HEK293T (cell line): ENCODE results near the gene ELSPBP1.

ENCODE experiments used
- CTCF ChIA-PET: fragments of 350-600 bp; formaldehyde crosslinking; extraction: SDS; loops from one replicate; lab custom pipeline; 2021; ENCODE audit warnings: antibody characterized with exemption, inconsistent platforms; lab: Yijun Ruan, JAX
- POLR2A ChIA-PET: fragments of 350-600 bp; formaldehyde crosslinking; extraction: SDS; loops from one replicate; lab custom pipeline; 2020; ENCODE audit warnings: antibody characterized with exemption, inconsistent platforms; lab: Yijun Ruan, JAX
- DNase-seq: peaks from one replicate; pipeline ENCODE4 v3.0.0; 2012; ENCODE audit warnings: mixed read lengths; ENCODE audit errors: extremely low spot score
- ARNT ChIP-seq: fragments of 450-650 bp; IDR thresholded peaks from 2 replicates; pipeline ENCODE4 v1.6.1; 2017; ENCODE audit warnings: mild to moderate bottlenecking
- BHLHE40 ChIP-seq: fragments of 450-650 bp; IDR thresholded peaks from 2 replicates; pipeline ENCODE4 v1.6.1; 2016; ENCODE audit warnings: mild to moderate bottlenecking, moderate library complexity, borderline replicate concordance
- CTBP1 ChIP-seq: fragments of 450-650 bp; IDR thresholded peaks from 2 replicates; pipeline ENCODE4 v1.6.1; 2016; ENCODE audit warnings: borderline replicate concordance
- ELF4 ChIP-seq: fragments of 450-650 bp; IDR thresholded peaks from 2 replicates; pipeline ENCODE4 v1.6.1; 2017; ENCODE audit warnings: antibody characterized with exemption
- FOXA1 ChIP-seq: fragments of 450-650 bp; IDR thresholded peaks from 2 replicates; pipeline ENCODE4 v1.6.1; 2016; ENCODE audit warnings: mild to moderate bottlenecking
- FOXK2 ChIP-seq: fragments of 450-650 bp; IDR thresholded peaks from 2 replicates; pipeline ENCODE4 v1.6.1; 2016; ENCODE audit warnings: mild to moderate bottlenecking
- FOXM1 ChIP-seq: fragments of 450-650 bp; IDR thresholded peaks from 2 replicates; pipeline ENCODE4 v1.6.1; 2017; ENCODE audit warnings: mild to moderate bottlenecking, borderline replicate concordance
- HDGF ChIP-seq: fragments of 450-650 bp; IDR thresholded peaks from 2 replicates; pipeline ENCODE4 v1.6.1; 2017; ENCODE audit warnings: antibody characterized with exemption, borderline replicate concordance
- L3MBTL2 ChIP-seq: fragments of 450-650 bp; conservative IDR thresholded peaks from 2 replicates; pipeline ENCODE4 v1.6.1; 2016; ENCODE audit warnings: mild to moderate bottlenecking
- NFRKB ChIP-seq: fragments of 450-650 bp; IDR thresholded peaks from 2 replicates; pipeline ENCODE4 v1.6.1; 2016; ENCODE audit warnings: mild to moderate bottlenecking, moderate library complexity
- PKNOX1 ChIP-seq: fragments of 450-650 bp; IDR thresholded peaks from 2 replicates; pipeline ENCODE4 v1.6.1; 2016
- SP1 ChIP-seq: fragments of 450-650 bp; IDR thresholded peaks from 2 replicates; pipeline ENCODE4 v1.6.1; 2017
- SUZ12 ChIP-seq: fragments of 450-650 bp; IDR thresholded peaks from 2 replicates; pipeline ENCODE4 v1.6.1; 2016; ENCODE audit warnings: mild to moderate bottlenecking
- TARDBP ChIP-seq: fragments of 450-650 bp; IDR thresholded peaks from 2 replicates; pipeline ENCODE4 v1.6.1; 2016
- ZNF384 ChIP-seq: fragments of 450-650 bp; IDR thresholded peaks from 2 replicates; pipeline ENCODE4 v1.6.1; 2016

The ELSPBP1 gene

GRCh38 chr19:48036765-48037164, 42.3 kb downstream of the ELSPBP1 start:
- ChIA-PET CTCF (no interaction called here), POLR2A (no interaction called here)
- no peak for DNase-seq
- TF ChIP-seq ZNF384 = no peak
- TF ChIP-seq SUZ12 = no peak
- TF ChIP-seq HDGF = no peak
- no peak for TF ChIP-seq NFRKB
- no peak for TF ChIP-seq PKNOX1

- ChIA-PET CTCF (no interaction called here), POLR2A (no interaction called here)
- TF ChIP-seq SP1 = no peak
- no peak for TF ChIP-seq FOXA1
- TF ChIP-seq L3MBTL2 = no peak
- no peak for TF ChIP-seq TARDBP
- TF ChIP-seq BHLHE40 = no peak
- TF ChIP-seq ZNF384 = no peak
- no peak for TF ChIP-seq CTBP1
- TF ChIP-seq ELF4 = no peak
- no peak for TF ChIP-seq HDGF
- TF ChIP-seq FOXK2 = no peak
- TF ChIP-seq PKNOX1 = no peak
- DNase-seq = no peak
Measured at GRCh38 chr19:48041877-48042580, 47.6 kb downstream of the ELSPBP1 start.

GRCh38 chr19:48043675-48044258, 49.3 kb downstream of the ELSPBP1 start, which contains the start of gene CABP5:
CABP5 (minus strand) TSS chr19:48044079; CDS start chr19:48043922, 157 bp downstream.
- CTCF ChIA-PET = no interaction called here
- DNase-seq = no peak
- TF ChIP-seq ELF4 (no peak), PKNOX1 (no peak), FOXM1 (no peak), BHLHE40 (no peak), TARDBP (no peak), FOXA1 (no peak)
- POLR2A ChIA-PET = no interaction called here

- CTCF ChIA-PET = no interaction called here
- no peak for TF ChIP-seq ARNT
- no peak for TF ChIP-seq PKNOX1
- no peak for TF ChIP-seq SP1
- no peak for TF ChIP-seq NFRKB
Measured at GRCh38 chr19:48044561-48044960, 50.1 kb downstream of the ELSPBP1 start.

GRCh38 chr19:48051335-48052033, 57.1 kb downstream of the ELSPBP1 start:
- DNase-seq = no peak
- TF ChIP-seq ELF4 (peak; percentile 75), L3MBTL2 (no peak)
- POLR2A ChIA-PET = no interaction called here
- CTCF ChIA-PET = interaction anchor here (0.5 kb wide), 1 partner anchor 50 kb away, joined by 3 read pairs; no protein-coding TSS in a partner anchor

More at GRCh38 chr19:48044561-48044960, 50.1 kb downstream of the ELSPBP1 start:
- POLR2A ChIA-PET = no interaction called here
- DNase-seq = no peak

GRCh38 chr19:48053076-48053475, 58.6 kb downstream of the ELSPBP1 start:
- CTCF ChIA-PET = no interaction called here
- POLR2A ChIA-PET = no interaction called here
- DNase-seq = no peak
- no peak for TF ChIP-seq ARNT
- TF ChIP-seq BHLHE40 = no peak
- no peak for TF ChIP-seq SP1
- no peak for TF ChIP-seq TARDBP
- no peak for TF ChIP-seq ZNF384
- no peak for TF ChIP-seq HDGF
- TF ChIP-seq ELF4 = no peak
- no peak for TF ChIP-seq L3MBTL2
- no peak for TF ChIP-seq NFRKB
- no peak for TF ChIP-seq FOXA1
